ENCODE data around the gene SCN1A.

SCN1A gene

GRCh38 chr2:166125557-166125956 is 2.3 kb downstream of the SCN1A start:
- H3K4me3 ChIP-seq (ENCODE audit: low read depth, low read length): no peak overlapping the region
- H3K36me3 ChIP-seq (ENCODE audit: control insufficient read depth, insufficient read depth, low read length): no peaks in the 10 kb centered on the region
- H3K9ac ChIP-seq: no peak overlapping the region
- no peaks in the 10 kb centered on the region for H3K9me3 ChIP-seq (ENCODE audit: control insufficient read depth, low read length)
- H2AFZ ChIP-seq: no peak overlapping the region
- H3K79me2 ChIP-seq: no peaks in the 10 kb centered on the region
- H3K4me2 ChIP-seq (ENCODE audit: low read length): no peak overlapping the region
- no peaks in the 10 kb centered on the region for H3K4me1 ChIP-seq
- H3K27me3 ChIP-seq (ENCODE audit: control insufficient read depth, insufficient read depth, low read length): no peaks in the 10 kb centered on the region
- H3K27ac ChIP-seq: no peak overlapping the region
- no peak for TF ChIP-seq CTCF (IDR thresholded peaks at IDR 0.05)

GRCh38 chr2:166118180-166118579 is 9.6 kb downstream of the SCN1A start:
- Histone ChIP-seq H3K9me3 (ENCODE audit: control insufficient read depth, low read length) (no peaks in the 10 kb centered on the region), H3K27me3 (ENCODE audit: control insufficient read depth, insufficient read depth, low read length) (no peaks in the 10 kb centered on the region), H3K36me3 (ENCODE audit: control insufficient read depth, insufficient read depth, low read length) (no peaks in the 10 kb centered on the region), H3K4me1 (no peaks in the 10 kb centered on the region), H3K4me2 (ENCODE audit: low read length) (no peak overlapping the region), H3K79me2 (no peaks in the 10 kb centered on the region), H3K27ac (no peak overlapping the region), H3K4me3 (ENCODE audit: low read depth, low read length) (no peak overlapping the region), H2AFZ (no peak overlapping the region), H3K9ac (no peak overlapping the region)
- no peak for TF ChIP-seq CTCF (IDR thresholded peaks at IDR 0.05)

GRCh38 chr2:166117491-166117890 is 10.3 kb downstream of the SCN1A start:
- no peaks in the 10 kb centered on the region for H3K79me2 ChIP-seq
- no peak overlapping the region for H2AFZ ChIP-seq
- H3K9ac ChIP-seq: no peak overlapping the region
- no peak overlapping the region for H3K4me2 ChIP-seq (ENCODE audit: low read length)
- no peaks in the 10 kb centered on the region for H3K4me1 ChIP-seq
- H3K27me3 ChIP-seq (ENCODE audit: control insufficient read depth, insufficient read depth, low read length): no peaks in the 10 kb centered on the region
- no peaks in the 10 kb centered on the region for H3K36me3 ChIP-seq (ENCODE audit: control insufficient read depth, insufficient read depth, low read length)
- H3K27ac ChIP-seq: no peak overlapping the region
- TF ChIP-seq CTCF (IDR thresholded peaks at IDR 0.05): no peak
- H3K9me3 ChIP-seq (ENCODE audit: control insufficient read depth, low read length): no peaks in the 10 kb centered on the region
- no peak overlapping the region for H3K4me3 ChIP-seq (ENCODE audit: low read depth, low read length)

DNA sequence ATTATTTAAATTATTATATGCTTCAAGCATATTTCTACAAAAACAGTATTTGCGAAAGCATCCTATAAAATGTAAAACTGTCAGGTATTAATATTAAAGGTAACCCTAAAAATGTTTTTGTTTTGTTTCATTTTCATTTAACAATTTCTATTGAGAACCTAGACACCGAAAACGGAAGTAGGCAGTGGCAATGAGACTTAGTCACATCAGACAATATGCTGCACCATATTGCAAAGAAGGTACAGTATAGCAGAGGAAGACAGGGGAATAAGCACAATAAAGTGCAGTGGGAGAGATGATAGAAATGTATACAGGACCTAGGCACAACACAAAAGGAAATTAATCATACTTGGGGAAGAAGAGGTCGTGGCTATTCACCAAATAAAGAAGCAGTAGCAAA is 12.2 kb downstream of the SCN1A start:
- Histone ChIP-seq H3K9me3 (ENCODE audit: control insufficient read depth, low read length) (no peaks in the 10 kb centered on the region), H3K27ac (no peak overlapping the region)

More for the DNA sequence above, 12.2 kb downstream of the SCN1A start:
- Histone ChIP-seq H3K4me2 (ENCODE audit: low read length) (no peak overlapping the region), H3K4me1 (no peaks in the 10 kb centered on the region), H3K4me3 (ENCODE audit: low read depth, low read length) (no peak overlapping the region), H3K36me3 (ENCODE audit: control insufficient read depth, insufficient read depth, low read length) (no peaks in the 10 kb centered on the region), H3K9ac (no peak overlapping the region), H3K79me2 (no peaks in the 10 kb centered on the region), H3K27me3 (ENCODE audit: control insufficient read depth, insufficient read depth, low read length) (no peaks in the 10 kb centered on the region), H2AFZ (no peak overlapping the region)
- TF ChIP-seq CTCF (IDR thresholded peaks at IDR 0.05): no peak
